OCI-LY7 (cell line): ENCODE measurements around the gene RUNDC3A. TPM values are rescaled to one million over a fixed set of nuclear protein-coding genes. Genes with fewer than 3 reads are reported as not detected.

Experiments
- BruUV-seq: library from RNA; stranded (reverse); fragments of 400-500 nt; replicated peaks from 2 replicates; lab custom pipeline; 2021; lab: Mats Ljungman, UMichigan
- CTCF ChIA-PET: fragments of 300-600 bp; sonication (Branson Sonifier 250); formaldehyde crosslinking; loops from one replicate; lab custom pipeline; 2022; ENCODE audit warnings: antibody characterized with exemption; ENCODE audit not compliant: unreplicated experiment; lab: Charles Lee
- POLR2A ChIA-PET: fragments of 300-600 bp; sonication (Branson Sonifier 250); formaldehyde crosslinking; loops from one replicate; lab custom pipeline; 2022; ENCODE audit warnings: antibody characterized with exemption; lab: Charles Lee
- DNase-seq: peaks from one replicate; pipeline ENCODE4 v3.0.0-alpha.2; 2015; ENCODE audit warnings: low spot score
- H2AFZ ChIP-seq: fragments of 200-600 bp; sonication (generic), shearing (Covaris generic); 2 replicates; pipeline ENCODE4 v1.6.1; 2014; ENCODE audit warnings: mild to moderate bottlenecking, antibody characterized with exemption, low read length, moderate library complexity
- H3K27ac ChIP-seq: fragments of 200-600 bp; sonication (generic); 2 replicates; pipeline ENCODE4 v1.5.1; 2014; ENCODE audit warnings: mixed run types, low read depth, mild to moderate bottlenecking, moderate library complexity, low read length, inconsistent platforms; ENCODE audit not compliant: poor library complexity, severe bottlenecking
- H3K36me3 ChIP-seq: fragments of 200-600 bp; sonication (generic); 2 replicates; pipeline ENCODE4 v1.6.1; 2014; ENCODE audit warnings: mild to moderate bottlenecking, antibody characterized with exemption, low read length, moderate library complexity, mixed read lengths; ENCODE audit not compliant: insufficient read depth
- H3K4me1 ChIP-seq: fragments of 200-600 bp; sonication (generic); 2 replicates; pipeline ENCODE4 v1.5.1; 2014; ENCODE audit warnings: mild to moderate bottlenecking, low read length; ENCODE audit not compliant: insufficient read depth, poor library complexity, severe bottlenecking
- H3K4me2 ChIP-seq: fragments of 200-600 bp; sonication (generic); 2 replicates; pipeline ENCODE4 v1.6.1; 2014; ENCODE audit warnings: mild to moderate bottlenecking, low read length
- H3K4me3 ChIP-seq: fragments of 200-600 bp; sonication (generic); 2 replicates; pipeline ENCODE4 v1.5.1; 2014; ENCODE audit warnings: mild to moderate bottlenecking, low read depth, low read length; ENCODE audit not compliant: poor library complexity, severe bottlenecking
- H3K79me2 ChIP-seq: fragments of 200-600 bp; sonication (generic); 2 replicates; pipeline ENCODE4 v1.6.1; 2016; ENCODE audit warnings: low read depth, mild to moderate bottlenecking, low read length, moderate library complexity, mixed read lengths; ENCODE audit not compliant: insufficient read depth
- H3K9me2 ChIP-seq: fragments of 200-600 bp; sonication (generic); 2 replicates; pipeline ENCODE4 v1.6.1; 2016; ENCODE audit warnings: mild to moderate bottlenecking, low read length, mixed read lengths; ENCODE audit not compliant: insufficient read depth
- H3K9me3 ChIP-seq: fragments of 200-600 bp; sonication (generic); 2 replicates; pipeline ENCODE4 v1.6.1; 2014; ENCODE audit warnings: mild to moderate bottlenecking, mixed run types, low read length, mixed read lengths
- H4K20me1 ChIP-seq: fragments of 200-600 bp; sonication (generic); 2 replicates; pipeline ENCODE4 v1.6.1; 2014; ENCODE audit warnings: mild to moderate bottlenecking, antibody characterized with exemption, low read length, moderate library complexity, mixed read lengths; ENCODE audit not compliant: insufficient read depth
- EZH2phosphoT487 ChIP-seq: fragments of 200-600 bp; sonication (generic); IDR thresholded peaks from 2 replicates; pipeline ENCODE4 v1.6.1; 2018; ENCODE audit warnings: low read depth, borderline replicate concordance, mild to moderate bottlenecking, mixed run types, antibody characterized with exemption, low read length, moderate library complexity, mixed read lengths
- intact Hi-C: fragments of 100-400 bp; cut with micrococcal nuclease; formaldehyde crosslinking; loops from one replicate; pipeline ENCODE4 v1.10.0; 2022; ENCODE audit not compliant: unreplicated experiment
- total RNA-seq, 2 experiments: library from RNA; depleted of rRNA in 1 of 2; stranded (reverse); fragments of >200 nt in 1 of 2; shearing (Covaris generic) in 1 of 2; gene quantifications; 2 replicates each; pipeline ENCODE4 v1.2.3, GENCODE V29; 2014 to 2022
- TF ChIP-seq, protein P1 (sequence below): fragments of 200-600 bp; sonication (generic); conservative IDR thresholded peaks from 2 replicates; pipeline ENCODE4 v1.5.1; 2014; ENCODE audit warnings: mild to moderate bottlenecking, antibody characterized with exemption, low read length, moderate library complexity, mixed read lengths

Gene RUNDC3A
- total RNA-seq, 2 experiments from 2014 or later, result 0.09 TPM; not detected in 1

DNA sequence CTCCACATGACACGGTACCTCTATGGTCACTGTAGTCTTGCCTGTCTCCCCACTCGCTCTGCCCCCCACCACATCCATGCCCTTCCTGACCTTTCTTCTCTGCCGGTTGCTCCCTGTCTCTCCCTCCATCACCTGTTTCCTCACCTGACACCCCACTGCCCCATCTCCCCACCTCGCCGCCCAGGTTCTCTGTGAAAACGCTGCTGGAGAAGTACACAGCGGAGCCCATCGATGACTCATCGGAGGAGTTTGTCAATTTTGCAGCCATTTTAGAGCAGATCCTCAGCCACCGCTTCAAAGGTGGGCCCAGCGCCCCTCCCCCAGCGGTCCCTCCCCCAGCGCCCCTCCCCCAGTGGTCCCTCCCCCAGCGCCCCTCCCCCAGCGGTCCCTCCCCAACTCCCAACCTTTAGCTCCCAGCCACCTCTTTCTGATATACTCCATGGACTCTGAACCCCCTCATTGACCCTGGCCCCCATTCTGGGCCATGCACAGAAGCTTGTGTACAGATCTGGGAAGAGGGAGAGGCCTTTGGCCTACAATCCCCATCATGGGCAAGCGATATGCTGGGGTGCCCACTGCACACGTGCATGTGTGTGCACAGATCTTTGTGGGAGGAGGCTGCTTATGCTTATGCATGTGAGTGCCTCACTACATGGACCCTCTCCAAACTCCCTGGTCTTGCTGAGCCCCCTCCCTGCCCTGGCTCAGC is 4.1 kb downstream of the RUNDC3A start:
- H3K4me2 ChIP-seq, result no peak overlapping the region
- no peak overlapping the region for H3K4me3 ChIP-seq
- H3K36me3 ChIP-seq, result no peaks in the 10 kb centered on the region
- no peaks in the 10 kb centered on the region for H3K79me2 ChIP-seq
- no peak for DNase-seq
- no peak overlapping the region for H2AFZ ChIP-seq
- no TSS peak for BruUV-seq
- ChIA-PET POLR2A (no interaction called here), CTCF (no interaction called here)
- peaks cover 19% of the 10 kb centered on the region for H3K4me1 ChIP-seq
- H4K20me1 ChIP-seq, result no peaks in the 10 kb centered on the region
- no peaks in the 10 kb centered on the region for H3K9me2 ChIP-seq
- no peaks in the 10 kb centered on the region for H3K9me3 ChIP-seq
- intact Hi-C loops, result no loop called here
- TF ChIP-seq, protein P1, sequence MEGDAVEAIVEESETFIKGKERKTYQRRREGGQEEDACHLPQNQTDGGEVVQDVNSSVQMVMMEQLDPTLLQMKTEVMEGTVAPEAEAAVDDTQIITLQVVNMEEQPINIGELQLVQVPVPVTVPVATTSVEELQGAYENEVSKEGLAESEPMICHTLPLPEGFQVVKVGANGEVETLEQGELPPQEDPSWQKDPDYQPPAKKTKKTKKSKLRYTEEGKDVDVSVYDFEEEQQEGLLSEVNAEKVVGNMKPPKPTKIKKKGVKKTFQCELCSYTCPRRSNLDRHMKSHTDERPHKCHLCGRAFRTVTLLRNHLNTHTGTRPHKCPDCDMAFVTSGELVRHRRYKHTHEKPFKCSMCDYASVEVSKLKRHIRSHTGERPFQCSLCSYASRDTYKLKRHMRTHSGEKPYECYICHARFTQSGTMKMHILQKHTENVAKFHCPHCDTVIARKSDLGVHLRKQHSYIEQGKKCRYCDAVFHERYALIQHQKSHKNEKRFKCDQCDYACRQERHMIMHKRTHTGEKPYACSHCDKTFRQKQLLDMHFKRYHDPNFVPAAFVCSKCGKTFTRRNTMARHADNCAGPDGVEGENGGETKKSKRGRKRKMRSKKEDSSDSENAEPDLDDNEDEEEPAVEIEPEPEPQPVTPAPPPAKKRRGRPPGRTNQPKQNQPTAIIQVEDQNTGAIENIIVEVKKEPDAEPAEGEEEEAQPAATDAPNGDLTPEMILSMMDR, result no peak
- no peak for TF ChIP-seq EZH2phosphoT487
- no peak overlapping the region for H3K27ac ChIP-seq

DNA sequence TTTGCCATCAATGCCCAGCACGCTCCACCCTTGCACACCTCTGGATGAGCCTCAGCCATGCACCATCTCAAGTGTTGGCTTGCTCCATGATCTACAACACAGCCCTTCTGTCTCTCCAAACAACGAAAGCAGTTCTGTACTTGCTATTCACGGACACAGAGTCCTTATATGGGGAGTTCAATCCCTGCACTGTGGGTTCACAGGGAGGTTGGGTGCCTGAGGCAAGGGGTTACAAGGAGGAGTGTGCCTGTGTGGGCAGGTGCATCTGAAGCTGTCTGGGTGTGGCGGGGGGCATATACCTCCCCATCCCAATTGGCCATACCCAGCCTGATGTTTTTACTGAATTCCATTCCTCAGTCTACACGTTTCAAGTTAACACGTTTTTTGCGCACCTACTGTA is 5.6 kb downstream of the RUNDC3A start:
- no peaks in the 10 kb centered on the region for H3K9me3 ChIP-seq
- H3K4me1 ChIP-seq, result peaks cover 10% of the 10 kb centered on the region
- no TSS peak for BruUV-seq
- no peaks in the 10 kb centered on the region for H3K36me3 ChIP-seq
- no peaks in the 10 kb centered on the region for H3K79me2 ChIP-seq
- intact Hi-C loops, result no loop called here
- H3K4me2 ChIP-seq, result no peak overlapping the region
- no peaks in the 10 kb centered on the region for H3K9me2 ChIP-seq
- DNase-seq, result no peak
- H3K4me3 ChIP-seq, result no peak overlapping the region
- no peaks in the 10 kb centered on the region for H4K20me1 ChIP-seq
- TF ChIP-seq EZH2phosphoT487, result no peak
- TF ChIP-seq, protein P1, result no peak
- ChIA-PET POLR2A (no interaction called here), CTCF (interaction anchor here (0.6 kb wide), 2 partner anchors 21 to 55 kb away, joined by 3 to 4 read pairs; no protein-coding TSS in a partner anchor)
- H2AFZ ChIP-seq, result no peak overlapping the region
- no peak overlapping the region for H3K27ac ChIP-seq

DNA sequence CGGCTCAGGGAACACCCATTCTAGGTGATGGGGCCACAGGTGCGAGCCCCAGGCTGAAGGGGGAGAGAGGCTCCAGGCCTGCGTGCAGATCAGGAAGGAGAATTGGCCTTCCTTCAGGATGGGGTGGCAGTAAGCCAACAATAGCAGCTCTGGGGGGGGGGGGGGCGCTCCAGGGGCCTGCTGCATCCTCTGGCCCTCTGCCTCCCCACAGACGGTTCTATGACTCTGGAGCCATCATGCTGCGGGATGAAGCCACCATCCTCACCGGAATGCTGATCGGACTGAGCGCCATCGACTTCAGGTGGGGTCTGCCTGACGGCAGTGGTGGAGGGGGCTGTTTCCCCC is 6.1 kb downstream of the RUNDC3A start:
- Histone ChIP-seq H3K36me3 (peaks cover 4% of the 10 kb centered on the region; the same call in 1 of the 2 replicates), H2AFZ (no peak overlapping the region), H3K27ac (no peak overlapping the region), H3K4me1 (peaks cover 5% of the 10 kb centered on the region), H3K4me2 (peak overlapping the region; percentile 59; the same call in 1 of the 2 replicates), H4K20me1 (no peaks in the 10 kb centered on the region), H3K4me3 (peak overlapping the region; percentile 61), H3K9me2 (no peaks in the 10 kb centered on the region), H3K9me3 (no peaks in the 10 kb centered on the region), H3K79me2 (no peaks in the 10 kb centered on the region)
- CTCF ChIA-PET, result interaction anchor here (0.6 kb wide), 2 partner anchors 22 to 56 kb away, joined by 3 to 4 read pairs; no protein-coding TSS in a partner anchor
- intact Hi-C loops, result no loop called here
- no TSS peak for BruUV-seq
- DNase-seq, result no peak
- POLR2A ChIA-PET, result interaction anchor here (1.2 kb wide), 1 partner anchor 13 kb away, joined by 3 read pairs; no protein-coding TSS in a partner anchor
- no peak for TF ChIP-seq EZH2phosphoT487
